Measurements from ENCODE around the gene TRIM61.
A peak's percentile ranks its signal among the peaks of the same experiment; 100 is the strongest.
"Not testable (repeated sequence)": the region's sequence is repeated elsewhere in the genome, so short reads cannot be mapped to it uniquely, and the experiment has no call there.

The TRIM61 gene

GRCh38 chr4:164977243-164978164 lies at the start of gene TRIM61:
Gene TRIM61 (minus strand): TSS chr4:164977657. CDS start chr4:164970002, 7,655 bp downstream.
- peak; percentile 21 for DNase-seq (ENCODE audit: low spot score)

GRCh38 chr4:165025782-165026181 lies 48.3 kb upstream of the TRIM61 start:
- DNase-seq (ENCODE audit: low spot score) = not testable (repeated sequence)

- not testable (repeated sequence) for DNase-seq (ENCODE audit: low spot score)
Observed at GRCh38 chr4:165019995-165020394, 42.5 kb upstream of the TRIM61 start.

GRCh38 chr4:165016971-165017370 lies 39.5 kb upstream of the TRIM61 start:
- peak; percentile 43 for DNase-seq (ENCODE audit: low spot score)

- DNase-seq (ENCODE audit: low spot score) = no peak
Observed at GRCh38 chr4:165013691-165014090, 36.2 kb upstream of the TRIM61 start.

- no peak for DNase-seq (ENCODE audit: low spot score)
Observed at GRCh38 chr4:165011403-165011802, 33.9 kb upstream of the TRIM61 start.

- no peak for DNase-seq (ENCODE audit: low spot score)
Observed at GRCh38 chr4:165010991-165011390, 33.5 kb upstream of the TRIM61 start.

GRCh38 chr4:165010487-165010886 lies 33.0 kb upstream of the TRIM61 start:
- no peak for DNase-seq (ENCODE audit: low spot score)

- no peak for DNase-seq (ENCODE audit: low spot score)
Observed at GRCh38 chr4:165009493-165010227, 32.2 kb upstream of the TRIM61 start.

GRCh38 chr4:165006886-165007285 lies 29.4 kb upstream of the TRIM61 start:
- no peak for DNase-seq (ENCODE audit: low spot score)

GRCh38 chr4:165006456-165006855 lies 29.0 kb upstream of the TRIM61 start:
- DNase-seq (ENCODE audit: low spot score) = peak; percentile 26

- no peak for DNase-seq (ENCODE audit: low spot score)
Observed at GRCh38 chr4:165005352-165005925, 28.0 kb upstream of the TRIM61 start.

GRCh38 chr4:165001957-165002356 lies 24.5 kb upstream of the TRIM61 start:
- not testable (repeated sequence) for DNase-seq (ENCODE audit: low spot score)

- DNase-seq (ENCODE audit: low spot score) = not testable (repeated sequence)
Observed at GRCh38 chr4:164998526-164999080, 21.1 kb upstream of the TRIM61 start.

- DNase-seq (ENCODE audit: low spot score) = no peak
Observed at GRCh38 chr4:164997941-164998340, 20.5 kb upstream of the TRIM61 start.

GRCh38 chr4:164997324-164997723 lies 19.9 kb upstream of the TRIM61 start:
- no peak for DNase-seq (ENCODE audit: low spot score)

- not testable (repeated sequence) for DNase-seq (ENCODE audit: low spot score)
Observed at GRCh38 chr4:164996123-164996522, 18.7 kb upstream of the TRIM61 start.

- DNase-seq (ENCODE audit: low spot score) = not testable (repeated sequence)
Observed at GRCh38 chr4:164990786-164991185, 13.3 kb upstream of the TRIM61 start.

GRCh38 chr4:164989471-164989870 lies 12.0 kb upstream of the TRIM61 start:
- DNase-seq (ENCODE audit: low spot score) = no peak

- DNase-seq (ENCODE audit: low spot score) = not testable (repeated sequence)
Observed at GRCh38 chr4:164971929-164972328, 5.5 kb downstream of the TRIM61 start.

- DNase-seq (ENCODE audit: low spot score) = no peak
Observed at GRCh38 chr4:164959896-164960295, 17.6 kb downstream of the TRIM61 start.

GRCh38 chr4:164959421-164959820 lies 18.0 kb downstream of the TRIM61 start:
- not testable (repeated sequence) for DNase-seq (ENCODE audit: low spot score)
